Measurements from ENCODE around the gene CMIP.

The CMIP gene

GRCh38 chr16:81645925-81646324 is 201.3 kb downstream of the CMIP start:
- FAIRE-seq, result no peak

DNA sequence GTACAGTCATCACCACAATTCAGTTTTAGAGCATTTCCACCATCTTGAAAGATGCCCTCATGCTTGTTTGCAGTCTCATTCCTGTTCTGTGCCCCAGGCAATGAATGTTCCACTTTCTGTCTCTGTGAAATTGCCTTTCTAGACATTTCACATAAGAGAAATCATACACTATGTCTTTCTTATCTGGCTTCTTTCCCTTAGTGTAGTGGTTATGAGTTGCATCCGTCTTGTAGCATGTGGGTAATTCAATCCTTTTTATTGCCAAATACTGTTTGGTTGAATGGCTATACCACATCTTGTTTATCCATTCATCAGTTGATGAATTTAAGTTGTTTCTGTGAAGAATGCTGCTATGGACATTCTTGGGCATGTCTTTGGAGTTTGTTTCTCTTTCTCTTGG is 202.0 kb downstream of the CMIP start:
- FAIRE-seq, result no peak

DNA sequence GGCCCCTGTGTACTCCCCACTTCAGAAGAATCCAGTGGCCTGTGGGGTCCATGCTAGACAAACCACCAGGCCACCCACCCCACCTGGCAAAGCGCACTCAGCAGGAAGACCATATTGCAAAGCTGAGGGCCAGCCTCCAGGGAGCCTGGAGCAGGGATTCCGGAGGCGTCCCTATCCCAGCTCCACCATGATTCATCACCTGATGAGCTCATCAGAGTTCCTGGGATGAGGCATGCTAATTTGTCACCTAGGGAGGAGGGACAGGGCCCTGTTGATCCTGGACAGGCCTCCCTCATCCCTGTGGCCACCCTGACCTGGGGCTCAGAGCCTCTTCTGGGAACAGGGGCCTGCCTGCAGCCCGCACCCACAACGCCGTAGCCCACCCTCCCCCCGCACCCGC is 202.9 kb downstream of the CMIP start:
- FAIRE-seq, result no peak

DNA sequence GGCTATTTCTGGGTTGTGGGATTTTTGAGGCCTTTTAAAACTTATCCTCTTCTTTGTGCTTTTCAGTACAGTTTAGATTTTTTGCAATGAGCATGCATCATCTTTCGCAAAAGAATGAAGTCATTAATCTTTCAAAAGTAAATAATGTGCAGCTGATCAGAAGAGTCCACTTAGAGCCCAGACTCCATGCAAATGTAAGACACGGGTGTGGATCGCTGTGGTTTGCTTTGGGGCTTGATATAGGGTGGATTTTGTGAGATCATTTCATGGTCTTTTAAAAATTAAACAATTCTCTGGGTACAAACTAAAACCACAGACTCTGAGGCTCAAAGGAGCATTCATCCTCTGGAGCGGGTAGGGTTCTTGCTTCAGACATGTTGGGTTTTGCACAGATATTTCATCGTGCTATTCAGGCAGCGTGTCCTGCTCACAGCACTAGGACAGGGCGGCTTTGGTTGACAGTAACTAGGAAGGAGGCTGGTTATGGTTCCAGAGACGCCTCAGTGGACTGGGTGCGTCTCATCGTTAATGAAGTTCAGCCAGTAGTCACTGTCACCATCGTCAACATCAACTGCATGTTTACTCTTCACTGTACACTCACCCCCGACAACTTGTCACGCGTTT is 205.1 kb downstream of the CMIP start:
- no peak for FAIRE-seq

DNA sequence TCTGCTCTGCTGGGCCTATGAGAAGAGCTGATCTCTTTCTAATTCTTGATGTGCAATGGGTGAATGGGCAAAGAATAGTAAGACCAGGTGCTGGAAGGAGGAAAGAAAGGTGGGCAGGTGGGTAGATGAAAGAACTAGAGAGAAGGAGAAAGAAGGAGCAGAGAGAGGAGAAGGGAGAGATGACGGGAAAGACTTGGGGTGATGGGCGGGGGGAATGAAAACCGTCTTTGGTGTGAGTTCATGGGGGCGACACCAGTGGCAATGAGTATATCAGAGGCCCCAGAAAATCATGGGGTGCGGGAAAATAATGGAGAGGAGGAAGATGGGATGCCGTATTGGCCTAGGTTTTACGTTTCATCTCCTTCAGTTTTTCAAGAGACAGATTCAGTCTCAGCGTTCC is 205.7 kb downstream of the CMIP start:
- no peak for FAIRE-seq

- FAIRE-seq, result no peak
These were observed 206.5 kb downstream of the CMIP start for GRCh38 chr16:81650982-81651562.

DNA sequence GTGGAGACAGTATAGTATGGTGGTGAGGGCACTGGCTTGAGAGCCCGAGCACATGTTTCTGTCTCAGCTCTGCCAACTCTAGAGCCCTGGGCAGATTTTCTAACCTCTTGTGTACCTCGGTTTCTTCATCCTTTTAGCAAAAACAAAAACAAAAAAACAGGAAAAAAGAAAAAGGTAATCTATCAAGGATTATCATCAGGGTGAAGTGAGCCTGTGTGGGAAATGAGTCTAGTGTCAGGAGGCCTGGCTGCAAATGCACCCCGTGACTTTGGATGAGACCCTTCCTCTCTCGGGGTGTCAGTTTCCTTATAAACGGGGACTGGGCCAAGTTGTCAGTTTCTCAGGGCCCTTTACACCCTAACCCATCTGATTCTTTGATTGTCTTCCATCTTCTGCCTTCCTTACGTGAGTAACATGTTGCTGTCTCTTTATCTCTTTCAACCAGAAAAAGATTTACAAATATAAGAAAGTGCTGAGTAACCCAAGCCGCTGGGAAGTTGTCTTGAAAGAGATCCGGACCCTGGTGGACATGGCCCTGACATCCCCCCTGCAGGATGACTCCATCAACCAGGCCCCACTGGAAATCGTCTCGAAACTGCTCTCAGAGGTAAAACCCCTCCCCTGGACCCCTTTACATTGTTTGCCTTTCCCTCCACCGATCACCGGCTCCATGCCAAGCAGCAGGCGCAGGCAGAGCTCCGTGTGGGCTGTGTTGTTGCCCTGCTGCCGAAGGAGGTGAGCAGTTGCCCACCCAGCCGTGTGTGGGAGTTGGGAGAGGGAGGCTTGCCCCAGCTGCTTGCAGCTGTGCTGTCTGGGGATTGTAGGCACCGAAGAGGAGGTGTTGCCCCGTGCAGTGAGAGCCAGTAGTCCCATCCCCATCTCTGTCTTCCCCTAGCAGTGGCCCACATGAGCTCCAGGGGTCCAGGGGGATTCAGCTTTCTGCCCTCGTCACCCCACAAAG is 207.4 kb downstream of the CMIP start:
- no peak for FAIRE-seq

GRCh38 chr16:81652798-81653505 is 208.3 kb downstream of the CMIP start:
- FAIRE-seq, result no peak

GRCh38 chr16:81654346-81654745 is 209.7 kb downstream of the CMIP start:
- FAIRE-seq, result no peak

DNA sequence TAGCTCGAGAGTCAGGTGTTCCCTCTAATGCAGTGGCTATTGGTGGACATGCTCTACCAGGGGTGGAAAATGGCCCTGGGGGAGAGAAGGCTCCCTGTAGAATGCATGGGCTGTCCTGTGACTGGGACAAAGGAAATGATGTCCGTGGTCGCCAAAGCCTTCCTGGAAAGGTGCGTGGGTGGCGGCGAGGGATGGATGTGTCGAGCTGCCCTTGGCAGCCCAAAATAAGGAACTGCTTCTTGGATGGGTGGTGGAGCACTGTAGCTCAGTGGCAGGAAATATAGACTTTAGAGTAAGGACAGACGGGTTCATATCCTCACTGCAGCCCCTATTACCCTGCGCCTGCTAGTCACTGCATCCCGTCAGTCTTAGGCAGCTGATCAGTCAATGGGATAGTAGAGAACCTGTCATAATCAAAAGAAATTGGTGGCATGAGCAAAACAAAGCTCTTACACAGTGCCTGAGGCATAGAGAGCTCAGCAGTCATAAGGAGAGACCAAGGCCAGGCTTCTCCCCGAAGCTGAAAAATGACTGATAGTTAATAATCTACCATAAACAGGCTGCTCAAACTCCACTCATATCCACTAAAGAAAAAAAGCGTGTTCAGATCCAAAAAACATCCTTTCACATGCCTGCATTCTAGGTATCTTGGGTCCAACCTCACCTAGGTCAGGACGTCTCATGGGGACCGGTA is 211.0 kb downstream of the CMIP start:
- FAIRE-seq, result no peak

GRCh38 chr16:81657224-81657623 is 212.6 kb downstream of the CMIP start:
- no peak for FAIRE-seq

DNA sequence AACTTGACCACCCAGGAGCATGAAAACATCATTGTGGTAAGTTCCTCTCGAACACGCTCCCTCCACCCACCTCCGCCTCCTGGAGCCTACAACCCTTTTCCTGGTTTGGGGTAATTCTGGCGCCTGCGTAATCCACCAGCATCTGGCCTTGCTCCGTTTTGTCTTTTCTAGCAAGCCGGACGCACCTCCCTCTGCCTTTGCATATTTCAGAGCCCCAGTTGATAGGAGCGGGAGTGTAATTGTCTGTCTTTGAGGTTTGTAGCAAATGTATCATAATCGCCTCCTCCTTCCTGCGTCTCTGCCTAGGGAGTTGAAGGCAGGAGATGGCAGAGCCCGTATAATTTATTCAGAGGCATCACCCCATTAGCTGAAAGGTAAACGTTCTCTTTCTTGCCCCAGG is 213.2 kb downstream of the CMIP start:
- no peak for FAIRE-seq

DNA sequence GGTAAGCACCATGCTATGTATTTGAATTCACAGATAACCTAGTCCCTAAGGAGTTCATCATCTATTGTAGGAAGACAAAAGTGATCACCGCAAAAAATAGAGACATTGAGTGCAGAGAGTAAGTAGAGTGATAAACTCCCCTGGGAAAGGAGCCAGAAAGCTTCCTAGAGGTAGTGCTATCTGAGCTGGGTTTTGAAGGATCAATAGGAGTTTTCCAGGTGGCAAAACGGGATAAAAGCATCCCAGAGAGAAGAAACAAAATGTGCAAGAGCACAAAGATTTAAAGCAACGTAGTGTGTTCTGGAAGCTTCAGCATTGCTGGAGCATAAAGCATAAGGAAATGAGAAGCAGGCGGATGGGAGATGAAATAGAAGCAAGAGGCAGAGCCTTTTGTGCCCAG is 213.8 kb downstream of the CMIP start:
- no peak for FAIRE-seq

DNA sequence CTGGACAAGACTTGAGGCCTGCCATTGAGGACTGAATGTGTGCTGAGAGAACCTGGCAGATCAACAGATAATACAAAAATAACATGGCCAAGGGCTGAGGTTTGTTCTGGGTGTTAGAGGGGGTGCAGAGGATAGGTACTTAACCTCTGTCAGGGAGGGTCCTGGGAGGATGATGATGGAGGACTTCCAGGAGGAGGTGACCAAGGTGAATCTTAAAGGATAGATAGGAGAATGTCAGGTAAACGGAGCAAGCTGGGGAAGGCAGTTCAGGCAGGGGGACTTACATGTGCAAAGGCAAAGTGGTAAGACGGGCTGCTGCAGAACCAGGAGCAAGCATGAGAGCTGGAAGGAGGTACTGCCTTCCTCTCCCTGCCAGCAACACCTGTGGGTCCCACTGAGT is 214.6 kb downstream of the CMIP start:
- no peak for FAIRE-seq

DNA sequence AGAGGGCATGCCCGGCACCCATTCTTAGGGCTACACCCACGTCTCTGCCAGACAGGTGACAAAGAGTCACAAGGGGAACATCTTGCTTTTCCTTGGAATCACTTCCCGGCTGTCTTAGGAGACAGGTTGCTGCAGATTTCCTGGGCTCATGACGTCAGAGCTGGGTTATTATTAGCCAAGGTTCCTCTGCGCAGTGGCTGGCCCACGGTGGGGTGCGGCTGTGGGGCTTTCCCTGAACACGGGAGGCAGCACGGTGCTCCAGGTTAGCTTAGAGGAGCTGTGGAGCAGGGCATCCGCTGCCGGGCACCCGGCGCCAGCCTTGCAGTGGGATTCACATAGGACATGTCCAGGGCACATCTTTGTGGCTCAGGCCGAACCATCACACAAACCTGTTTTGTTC is 216.5 kb downstream of the CMIP start:
- no peak for FAIRE-seq

- no peak for FAIRE-seq
These were observed 219.5 kb downstream of the CMIP start for GRCh38 chr16:81664153-81664552.

DNA sequence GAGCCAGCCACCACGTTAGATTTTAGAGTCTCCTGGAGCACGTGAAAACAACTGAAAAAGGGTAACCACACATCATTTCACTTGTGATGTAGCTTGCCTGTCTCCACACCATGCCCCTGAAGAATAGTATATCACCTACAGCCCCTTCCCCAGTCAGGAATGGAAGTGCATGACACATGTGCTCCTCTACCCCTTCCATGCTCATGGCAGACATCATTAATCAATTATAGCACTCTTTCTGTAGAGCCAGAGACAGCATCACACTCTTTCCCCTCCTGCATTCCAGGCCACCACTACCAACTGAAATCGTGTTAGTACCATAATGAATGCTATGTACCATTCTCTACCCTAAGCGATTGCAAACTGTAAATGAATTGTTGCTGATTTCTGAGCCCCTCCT is 221.0 kb downstream of the CMIP start:
- FAIRE-seq, result no peak

GRCh38 chr16:81666113-81666512 is 221.5 kb downstream of the CMIP start:
- no peak for FAIRE-seq

DNA sequence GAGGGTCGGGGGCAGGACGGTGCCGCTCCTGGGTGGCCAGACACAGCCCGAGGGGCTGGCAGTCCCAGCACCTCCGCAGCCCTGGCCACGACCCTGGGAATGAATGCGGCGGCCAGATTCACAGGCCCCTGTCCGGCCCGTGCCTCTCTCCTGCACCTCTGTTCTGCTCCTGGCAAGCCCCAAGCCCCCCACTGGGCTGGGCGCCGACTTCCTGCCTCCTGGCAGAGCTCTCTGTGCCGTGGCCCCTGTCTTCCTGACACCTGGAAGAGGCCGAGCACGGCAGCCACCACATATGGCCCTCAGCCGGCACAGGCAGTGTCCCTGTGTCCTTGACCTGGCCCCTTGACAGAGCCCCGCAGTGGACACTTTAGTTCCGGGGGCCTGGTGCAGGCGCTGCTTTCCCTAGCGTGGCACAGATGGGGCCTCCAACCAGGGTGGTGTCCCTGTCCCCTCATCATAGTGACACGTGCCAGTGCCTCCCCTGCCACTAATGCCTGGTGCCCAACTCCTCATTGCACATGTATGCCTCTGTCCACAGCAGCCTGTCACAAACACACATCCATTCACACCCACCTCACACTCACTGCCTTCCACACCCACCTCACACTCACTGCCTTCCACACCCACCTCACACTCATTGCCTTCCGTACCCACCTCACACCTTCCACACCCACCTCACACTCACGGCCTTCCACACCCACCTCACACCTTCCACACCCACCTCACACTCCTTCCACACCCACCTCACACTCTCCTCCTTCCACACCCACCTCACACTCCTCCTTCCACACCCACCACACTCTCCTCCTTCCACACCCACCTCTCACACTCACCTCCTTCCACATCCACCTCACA is 223.9 kb downstream of the CMIP start:
- no peak for FAIRE-seq

- no peak for FAIRE-seq
These were observed 225.1 kb downstream of the CMIP start for GRCh38 chr16:81669473-81670350.
